Measurements from ENCODE around the gene LINGO1. TPM values are rescaled to one million over a fixed set of nuclear protein-coding genes. Genes with fewer than 3 reads are reported as not detected.

Gene LINGO1
- total RNA-seq, 2 donors from 2014 or later = 7.9 to 19.7 TPM

- peaks cover 35% of the 10 kb centered on the region for H3K4me1 Mint-ChIP-seq
- H3K9ac ChIP-seq (ENCODE audit: extremely low read depth, low read length, poor library complexity, severe bottlenecking) = no peak overlapping the region
- no peaks in the 10 kb centered on the region for H3K9me3 ChIP-seq (ENCODE audit: control insufficient read depth, low read length)
- peaks cover 9% of the 10 kb centered on the region for H3K27me3 Mint-ChIP-seq (ENCODE audit: insufficient read depth)
- peaks cover 42% of the 10 kb centered on the region for H3K27me3 ChIP-seq (ENCODE audit: control insufficient read depth, insufficient read depth, low read length, poor library complexity, severe bottlenecking)
- no peak for DNase-seq
- no peak overlapping the region for H3K27ac Mint-ChIP-seq
- no peak overlapping the region for H3K27ac ChIP-seq (ENCODE audit: low read depth, low read length)
- no peak overlapping the region for H3K4me3 Mint-ChIP-seq
- no peaks in the 10 kb centered on the region for H3K9me3 Mint-ChIP-seq
- WGBS, 2 experiments (ENCODE audit: insufficient coverage in 1 of 2, insufficient read length in 1 of 2) = 93 to 100% methylated on average over 1 to 3 of the region's 3 CpGs
- no peak overlapping the region for H3K4me3 ChIP-seq (ENCODE audit: low read length)
- no peaks in the 10 kb centered on the region for H3K36me3 Mint-ChIP-seq (ENCODE audit: low read depth)
- peaks cover 14% of the 10 kb centered on the region for H3K4me1 ChIP-seq (ENCODE audit: control insufficient read depth, insufficient read depth, low read length)
- TF ChIP-seq, protein P1, sequence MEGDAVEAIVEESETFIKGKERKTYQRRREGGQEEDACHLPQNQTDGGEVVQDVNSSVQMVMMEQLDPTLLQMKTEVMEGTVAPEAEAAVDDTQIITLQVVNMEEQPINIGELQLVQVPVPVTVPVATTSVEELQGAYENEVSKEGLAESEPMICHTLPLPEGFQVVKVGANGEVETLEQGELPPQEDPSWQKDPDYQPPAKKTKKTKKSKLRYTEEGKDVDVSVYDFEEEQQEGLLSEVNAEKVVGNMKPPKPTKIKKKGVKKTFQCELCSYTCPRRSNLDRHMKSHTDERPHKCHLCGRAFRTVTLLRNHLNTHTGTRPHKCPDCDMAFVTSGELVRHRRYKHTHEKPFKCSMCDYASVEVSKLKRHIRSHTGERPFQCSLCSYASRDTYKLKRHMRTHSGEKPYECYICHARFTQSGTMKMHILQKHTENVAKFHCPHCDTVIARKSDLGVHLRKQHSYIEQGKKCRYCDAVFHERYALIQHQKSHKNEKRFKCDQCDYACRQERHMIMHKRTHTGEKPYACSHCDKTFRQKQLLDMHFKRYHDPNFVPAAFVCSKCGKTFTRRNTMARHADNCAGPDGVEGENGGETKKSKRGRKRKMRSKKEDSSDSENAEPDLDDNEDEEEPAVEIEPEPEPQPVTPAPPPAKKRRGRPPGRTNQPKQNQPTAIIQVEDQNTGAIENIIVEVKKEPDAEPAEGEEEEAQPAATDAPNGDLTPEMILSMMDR (conservative IDR thresholded peaks at IDR 0.05) = no peak
- H3K36me3 ChIP-seq (ENCODE audit: control insufficient read depth, insufficient read depth, low read length) = no peaks in the 10 kb centered on the region
Measured at GRCh38 chr15:77564341-77564740, 68.4 kb downstream of the LINGO1 start.

- no peaks in the 10 kb centered on the region for H3K9me3 ChIP-seq (ENCODE audit: control insufficient read depth, low read length)
- no peak overlapping the region for H3K4me3 ChIP-seq (ENCODE audit: low read length)
- H3K4me3 Mint-ChIP-seq = no peak overlapping the region
- DNase-seq = no peak
- H3K4me1 ChIP-seq (ENCODE audit: control insufficient read depth, insufficient read depth, low read length) = peaks cover 11% of the 10 kb centered on the region
- H3K36me3 ChIP-seq (ENCODE audit: control insufficient read depth, insufficient read depth, low read length) = no peaks in the 10 kb centered on the region
- TF ChIP-seq, protein P1 (conservative IDR thresholded peaks at IDR 0.05) = no peak
- 88% methylated on average over 6 of the region's 6 CpGs for WGBS, 2 experiments (ENCODE audit: insufficient coverage in 1 of 2, insufficient read length in 1 of 2)
- peaks cover 13% of the 10 kb centered on the region for H3K27me3 Mint-ChIP-seq (ENCODE audit: insufficient read depth)
- H3K4me1 Mint-ChIP-seq = peaks cover 32% of the 10 kb centered on the region
- no peaks in the 10 kb centered on the region for H3K9me3 Mint-ChIP-seq
- no peak overlapping the region for H3K27ac ChIP-seq (ENCODE audit: low read depth, low read length)
- no peak overlapping the region for H3K27ac Mint-ChIP-seq
- no peak overlapping the region for H3K9ac ChIP-seq (ENCODE audit: extremely low read depth, low read length, poor library complexity, severe bottlenecking)
- H3K36me3 Mint-ChIP-seq (ENCODE audit: low read depth) = no peaks in the 10 kb centered on the region
- H3K27me3 ChIP-seq (ENCODE audit: control insufficient read depth, insufficient read depth, low read length, poor library complexity, severe bottlenecking) = peaks cover 47% of the 10 kb centered on the region
Measured at GRCh38 chr15:77563623-77564156, 69.0 kb downstream of the LINGO1 start.

Other genes starting within 250 kb of the LINGO1 start
- gene PEAK1, start 212.8 kb downstream of the LINGO1 start, total RNA-seq = 10 to 100 TPM; 25.4 to 38.4 TPM
- 10 to 100 TPM; 49.8 to 58.2 TPM for gene HMG20A, start 212.0 kb downstream of the LINGO1 start, total RNA-seq

Measured in endodermal cell (in vitro differentiated cells).